ENCODE measurements around the gene CRIM1. TPM values are rescaled to one million over a fixed set of nuclear protein-coding genes. Genes with fewer than 3 reads are reported as not detected.

Gene CRIM1
- total RNA-seq, 1 donor from 2014 or later = 15.2 TPM

- no peak for ATAC-seq
These were observed 132.4 kb downstream of the CRIM1 start for GRCh38 chr2:36487947-36488346.

DNA sequence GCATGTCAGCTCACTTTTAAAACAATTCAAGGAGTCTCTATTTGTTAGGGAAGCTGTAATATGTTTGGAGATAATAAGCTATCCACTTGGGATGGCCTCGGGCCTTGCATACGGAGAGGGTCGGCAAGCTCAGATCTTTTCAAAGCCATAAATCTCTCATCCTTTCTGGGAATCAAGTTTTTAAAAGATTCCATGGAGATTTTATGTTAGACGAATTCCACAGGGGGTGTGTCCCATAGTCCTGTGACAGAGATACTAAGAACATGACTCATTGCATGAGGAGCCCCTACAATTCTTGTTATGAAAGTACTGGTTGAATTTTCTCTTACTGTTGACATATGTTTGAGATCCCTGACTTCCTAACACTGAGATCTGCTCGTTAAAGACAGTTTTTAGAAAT, 133.7 kb downstream of the CRIM1 start:
- no peak for ATAC-seq

DNA sequence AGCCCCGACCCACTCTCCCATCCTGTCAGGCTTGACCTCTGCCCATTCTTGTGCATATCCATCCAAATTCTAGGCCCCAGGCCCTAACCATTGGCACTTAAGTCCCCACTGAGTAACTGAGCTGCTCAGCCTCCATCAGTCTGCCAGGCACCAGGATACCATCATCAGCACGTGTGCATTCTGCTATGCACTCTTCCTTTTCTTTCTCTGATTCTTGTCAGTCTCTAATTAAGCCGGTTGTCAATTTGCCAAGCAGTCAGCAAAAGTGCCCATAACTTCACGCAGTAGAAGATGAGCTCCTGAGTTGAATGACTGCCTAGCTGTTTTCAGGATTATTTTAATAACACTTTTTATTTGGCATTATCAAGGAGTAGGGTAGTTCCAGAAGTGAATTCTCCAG, 135.2 kb downstream of the CRIM1 start:
- ATAC-seq = no peak

DNA sequence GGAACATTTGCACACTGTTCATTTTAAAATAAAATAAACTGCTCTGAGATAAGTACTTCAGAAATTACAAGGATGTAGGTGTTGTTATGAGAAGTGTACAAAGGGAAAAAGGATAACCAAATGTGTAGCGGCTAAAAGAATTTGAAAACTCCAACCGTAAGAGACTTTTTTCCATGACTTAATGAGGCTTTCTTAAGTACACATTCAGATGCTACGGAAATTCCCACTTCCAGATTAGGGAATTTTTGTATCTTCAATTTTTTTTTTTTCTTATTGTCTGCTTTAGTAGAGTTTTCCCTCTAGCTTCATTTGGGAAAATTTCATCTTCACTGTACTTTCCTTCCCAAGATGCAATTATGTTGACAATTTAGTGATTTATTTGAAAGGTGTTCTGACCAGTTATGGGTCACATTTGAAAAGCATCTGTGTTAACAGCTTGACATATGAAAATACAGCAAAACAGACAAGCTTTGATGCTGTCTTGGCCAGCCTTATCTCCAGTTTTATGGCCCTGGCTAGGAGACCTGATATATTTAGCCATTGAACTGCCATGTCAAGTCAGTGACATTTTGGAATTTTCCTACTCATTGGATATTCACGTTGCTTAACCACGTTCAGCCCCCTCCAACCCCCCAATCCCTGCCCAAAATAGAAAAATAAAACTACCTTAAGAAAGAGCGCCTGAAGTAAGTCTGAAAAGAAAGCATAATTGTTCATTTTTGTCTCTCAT, 136.8 kb downstream of the CRIM1 start:
- ATAC-seq = no peak

- no peak for ATAC-seq
These were observed 137.7 kb downstream of the CRIM1 start for GRCh38 chr2:36493306-36493705.

DNA sequence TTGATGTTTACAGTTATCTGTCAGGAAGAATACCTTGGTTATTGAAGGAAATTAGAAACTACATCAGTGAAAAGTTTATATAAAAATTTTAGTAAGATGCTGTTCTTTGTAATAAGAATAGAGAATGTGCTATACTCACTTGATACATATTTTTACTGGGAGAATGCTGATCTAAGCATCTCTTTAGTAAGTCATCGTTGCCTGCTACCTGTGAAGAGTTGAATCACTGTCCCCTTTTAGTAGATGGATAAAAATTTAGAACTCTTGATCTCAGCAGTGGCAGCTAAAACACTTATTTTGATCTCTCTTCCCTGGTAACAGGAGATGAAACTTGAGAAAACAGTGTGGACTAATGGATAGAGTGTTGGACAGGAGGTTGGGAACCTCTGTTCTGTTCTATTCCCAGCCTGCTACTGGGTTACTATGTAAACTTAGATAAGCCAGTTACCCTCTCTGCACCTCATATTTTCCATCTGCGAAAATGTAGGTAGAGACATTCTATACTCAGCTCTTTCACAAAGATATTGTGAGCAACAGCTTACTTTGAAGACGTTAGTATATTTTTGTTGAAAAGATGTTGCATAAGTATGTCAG, 142.1 kb downstream of the CRIM1 start:
- no peak for ATAC-seq

DNA sequence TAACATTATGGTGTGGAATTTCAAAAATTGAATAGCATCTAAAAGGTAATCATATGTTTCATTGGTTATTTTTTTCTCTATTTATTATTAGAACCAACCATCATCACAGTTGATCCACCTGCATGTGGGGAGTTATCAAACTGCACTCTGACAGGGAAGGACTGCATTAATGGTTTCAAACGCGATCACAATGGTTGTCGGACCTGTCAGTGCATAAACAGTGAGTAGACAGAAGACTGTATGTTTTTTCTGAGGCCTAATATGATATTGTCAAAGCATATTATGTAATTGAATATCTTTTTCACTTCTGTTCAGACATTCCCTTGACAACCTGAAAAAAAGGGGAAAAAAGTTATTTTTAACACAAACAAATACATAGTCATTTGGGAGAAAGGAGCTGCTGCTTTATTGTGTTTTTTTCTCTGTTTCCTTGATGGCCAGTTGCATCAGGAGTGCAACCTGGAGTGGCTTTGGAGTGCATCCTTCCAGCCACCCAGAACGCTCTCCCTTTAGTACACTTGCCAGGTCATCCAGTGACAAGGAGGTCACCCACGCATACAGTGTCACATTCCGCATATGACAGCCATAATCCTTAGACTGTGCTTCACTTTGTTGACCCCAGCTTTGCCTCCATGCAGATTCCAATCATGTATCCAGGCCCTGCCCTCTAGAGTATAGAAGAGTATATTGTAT, 143.7 kb downstream of the CRIM1 start:
- ATAC-seq = no peak

GRCh38 chr2:36500072-36500471, 144.5 kb downstream of the CRIM1 start:
- no peak for ATAC-seq

DNA sequence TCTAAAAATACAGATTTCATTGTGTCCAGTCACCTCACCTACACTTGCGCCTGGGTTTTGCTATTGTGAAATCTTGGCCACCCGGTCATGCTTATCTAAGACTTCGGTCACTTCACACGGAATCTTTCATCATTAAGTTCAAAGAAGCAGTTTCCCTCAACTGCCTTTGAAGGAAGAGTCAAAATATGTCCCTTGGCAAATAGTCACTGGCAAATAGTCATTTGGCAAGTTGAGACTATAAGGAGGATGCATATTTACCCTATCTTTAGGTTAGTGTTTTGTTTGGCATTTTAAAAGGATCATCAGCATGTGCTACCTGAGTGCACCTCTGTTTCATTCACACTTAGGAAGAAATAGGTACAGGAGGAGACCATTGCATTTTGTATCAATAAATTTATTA, 146.5 kb downstream of the CRIM1 start:
- no peak for ATAC-seq

DNA sequence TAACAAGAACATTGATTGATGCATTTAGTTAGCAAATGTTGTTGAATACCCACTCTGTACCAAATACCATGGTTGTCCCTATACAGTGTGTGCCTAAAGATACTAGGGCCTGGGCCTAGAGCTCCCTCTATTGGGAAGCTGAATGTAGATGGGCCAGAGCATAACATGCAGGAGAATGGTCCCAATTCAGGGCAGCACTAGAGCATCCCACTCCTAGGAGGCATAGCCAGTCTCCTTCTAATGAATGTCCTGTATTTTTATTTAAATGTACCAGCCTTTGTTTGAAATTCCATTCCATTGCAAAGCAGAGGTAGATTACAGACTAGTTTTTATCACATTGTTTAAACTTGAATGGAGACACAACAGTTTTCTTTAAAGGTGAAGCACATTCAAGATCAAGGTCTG, 151.8 kb downstream of the CRIM1 start:
- peak; percentile 80 for ATAC-seq

- no peak for ATAC-seq
These were observed 153.5 kb downstream of the CRIM1 start for GRCh38 chr2:36509075-36509474.

DNA sequence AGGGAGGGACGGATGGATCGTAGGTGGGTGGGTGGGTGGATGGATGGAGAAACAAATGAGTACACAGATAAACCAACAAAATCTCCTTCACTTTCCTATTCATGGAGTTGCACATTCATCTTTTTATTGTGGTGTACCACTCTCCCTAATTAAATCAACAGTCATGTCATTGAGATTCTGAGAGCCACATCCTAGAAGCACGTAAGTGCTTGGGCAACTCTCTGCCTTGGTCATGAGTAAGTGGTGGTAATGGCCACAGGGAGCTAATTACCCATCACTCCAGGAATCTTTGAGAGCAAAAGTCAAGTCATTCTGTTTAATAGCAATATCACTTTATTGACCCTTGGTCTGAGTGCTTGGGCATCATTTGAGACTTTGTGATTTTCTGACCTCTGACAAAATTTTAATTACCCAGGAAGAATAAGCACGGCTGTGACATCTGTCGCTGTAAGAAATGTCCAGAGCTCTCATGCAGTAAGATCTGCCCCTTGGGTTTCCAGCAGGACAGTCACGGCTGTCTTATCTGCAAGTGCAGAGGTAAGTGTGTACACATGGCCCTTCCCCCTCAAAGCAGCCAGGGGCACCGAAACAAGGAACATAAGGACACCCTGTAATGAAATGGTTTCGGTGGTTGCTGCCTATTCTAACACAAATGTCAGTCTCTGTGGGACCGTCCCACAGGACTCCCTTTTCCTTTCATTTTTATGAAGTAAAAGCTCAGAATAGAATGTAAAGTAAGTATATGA, 156.5 kb downstream of the CRIM1 start:
- ATAC-seq = no peak

- ATAC-seq = no peak
These were observed 157.1 kb downstream of the CRIM1 start for GRCh38 chr2:36512705-36513104.

DNA sequence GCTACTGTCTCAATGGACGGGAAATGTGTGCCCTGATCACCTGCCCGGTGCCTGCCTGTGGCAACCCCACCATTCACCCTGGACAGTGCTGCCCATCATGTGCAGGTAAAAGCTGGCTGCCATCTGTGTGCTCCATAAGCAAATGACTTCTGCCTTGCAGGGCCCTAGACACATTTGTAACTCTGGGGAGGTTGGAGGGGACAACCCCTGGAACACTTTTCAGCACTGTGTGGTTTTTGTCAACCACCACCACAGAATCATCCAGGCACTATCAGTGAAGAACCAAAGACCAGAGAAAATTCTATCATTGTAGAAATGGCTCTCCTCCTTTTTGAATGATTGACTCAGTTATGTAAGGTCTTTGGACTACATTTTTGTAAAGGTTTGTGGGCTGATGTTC, 158.1 kb downstream of the CRIM1 start:
- ATAC-seq = no peak

- ATAC-seq = no peak
These were observed 160.0 kb downstream of the CRIM1 start for GRCh38 chr2:36515538-36515937.

- no peak for ATAC-seq
These were observed 160.7 kb downstream of the CRIM1 start for GRCh38 chr2:36516136-36516870.

- no peak for ATAC-seq
These were observed 164.9 kb downstream of the CRIM1 start for GRCh38 chr2:36520431-36520830.

- ATAC-seq = no peak
These were observed 167.6 kb downstream of the CRIM1 start for GRCh38 chr2:36523153-36523552.

DNA sequence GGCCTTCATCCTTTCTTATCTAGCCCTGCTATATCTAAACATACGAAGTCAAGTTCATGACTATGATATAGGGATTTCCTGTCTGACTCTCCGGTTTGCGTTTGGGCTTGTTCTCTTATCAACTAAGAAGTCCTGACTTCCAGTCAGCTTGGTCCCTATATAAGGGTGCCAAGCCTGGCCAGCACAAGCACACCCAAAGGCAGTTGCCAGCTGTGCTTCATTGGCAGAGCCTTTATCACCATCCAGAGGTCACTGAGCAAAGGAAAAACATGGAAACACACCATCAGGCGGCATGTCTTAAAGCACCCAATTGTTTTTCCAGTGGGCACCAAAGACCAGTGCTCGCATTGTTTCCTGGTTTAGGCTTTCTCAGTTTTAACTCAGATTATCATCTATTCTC, 169.7 kb downstream of the CRIM1 start:
- ATAC-seq = no peak

- ATAC-seq = no peak
These were observed 170.6 kb downstream of the CRIM1 start for GRCh38 chr2:36526226-36526625.

GRCh38 chr2:36528274-36528673, 172.7 kb downstream of the CRIM1 start:
- no peak for ATAC-seq

DNA sequence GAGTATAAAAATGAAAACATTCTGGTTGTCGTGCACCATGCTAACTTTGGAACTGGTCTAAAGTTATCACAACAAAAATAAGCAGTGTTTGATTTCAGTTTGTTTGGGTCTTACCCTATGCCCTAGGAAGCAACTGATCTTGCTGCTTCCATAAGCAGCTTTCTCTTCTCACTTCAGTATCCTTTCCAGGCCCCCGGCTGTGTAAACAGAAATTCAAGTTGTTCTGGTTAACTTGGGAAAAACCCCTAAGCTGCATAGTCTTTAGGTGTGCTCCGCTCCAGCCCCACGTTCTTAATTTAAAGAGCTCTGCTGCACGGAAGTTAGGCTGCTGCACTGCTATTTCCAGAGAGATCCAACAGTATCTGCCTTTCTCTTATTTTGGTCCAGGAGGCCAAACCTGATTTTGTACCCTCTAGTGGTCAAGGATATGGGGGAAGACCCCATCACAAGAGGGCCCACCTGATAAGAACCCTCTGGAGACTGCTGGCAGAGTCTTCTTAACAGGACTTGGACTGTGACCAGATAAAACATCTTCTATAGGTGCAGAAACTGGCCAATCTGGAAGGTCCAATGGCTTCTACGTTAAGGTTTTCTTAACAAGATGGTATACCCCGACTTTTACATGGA, 173.3 kb downstream of the CRIM1 start:
- no peak for ATAC-seq
